Mononuclear cell (primary cell): ENCODE measurements around the gene SORCS2. TPM values are rescaled to one million over a fixed set of nuclear protein-coding genes. Genes with fewer than 3 reads are reported as not detected.

Experiments used
- H3K27me3 ChIP-seq: 2 replicates; pipeline ENCODE4 v1.6.0; 2011; ENCODE audit warnings: low read length, control low read depth; ENCODE audit not compliant: insufficient read depth
- H3K4me1 ChIP-seq: 2 replicates; pipeline ENCODE4 v1.5.1; 2011; ENCODE audit warnings: mild to moderate bottlenecking, low read length, control low read depth; ENCODE audit not compliant: insufficient read depth
- H3K4me3 ChIP-seq: 2 replicates; pipeline ENCODE4 v1.5.1; 2011; ENCODE audit warnings: mild to moderate bottlenecking, low read length, moderate library complexity
- H3K9me3 ChIP-seq: 2 replicates; pipeline ENCODE4 v1.5.1; 2011; ENCODE audit warnings: low read depth, mild to moderate bottlenecking, control low read depth, low read length
- total RNA-seq: library from RNA; depleted of rRNA; stranded (reverse); fragments of >200 nt; gene quantifications from one replicate; pipeline ENCODE4 v1.2.3, GENCODE V29; 2012

Gene SORCS2
- total RNA-seq, 1 donor, result 0.10 TPM

GRCh38 chr4:7187691-7188090 is 4.6 kb upstream of the SORCS2 start:
- no peaks in the 10 kb centered on the region for H3K4me1 ChIP-seq
- peaks cover 6% of the 10 kb centered on the region for H3K27me3 ChIP-seq
- no peak overlapping the region for H3K4me3 ChIP-seq
- no peaks in the 10 kb centered on the region for H3K9me3 ChIP-seq

- Histone ChIP-seq H3K4me1 (no peaks in the 10 kb centered on the region), H3K9me3 (no peaks in the 10 kb centered on the region), H3K4me3 (no peak overlapping the region), H3K27me3 (peaks cover 16% of the 10 kb centered on the region)
These were observed 3.3 kb upstream of the SORCS2 start for GRCh38 chr4:7189066-7189465.

GRCh38 chr4:7189475-7190277 is 2.7 kb upstream of the SORCS2 start:
- Histone ChIP-seq H3K27me3 (peaks cover 22% of the 10 kb centered on the region), H3K4me1 (no peaks in the 10 kb centered on the region), H3K4me3 (no peak overlapping the region), H3K9me3 (no peaks in the 10 kb centered on the region)

GRCh38 chr4:7190278-7190594 is 2.1 kb upstream of the SORCS2 start:
- no peaks in the 10 kb centered on the region for H3K4me1 ChIP-seq
- H3K9me3 ChIP-seq, result no peaks in the 10 kb centered on the region
- H3K27me3 ChIP-seq, result peaks cover 22% of the 10 kb centered on the region
- H3K4me3 ChIP-seq, result no peak overlapping the region

- Histone ChIP-seq H3K9me3 (no peaks in the 10 kb centered on the region), H3K4me1 (no peaks in the 10 kb centered on the region), H3K27me3 (peaks cover 22% of the 10 kb centered on the region), H3K4me3 (no peak overlapping the region)
These were observed 1.4 kb upstream of the SORCS2 start for GRCh38 chr4:7190691-7191545.

- Histone ChIP-seq H3K27me3 (peaks cover 22% of the 10 kb centered on the region), H3K9me3 (no peaks in the 10 kb centered on the region), H3K4me1 (no peaks in the 10 kb centered on the region), H3K4me3 (no peak overlapping the region)
These were observed 639 bp upstream of the SORCS2 start for GRCh38 chr4:7191546-7192251.

- peaks cover 22% of the 10 kb centered on the region for H3K27me3 ChIP-seq
- H3K9me3 ChIP-seq, result no peaks in the 10 kb centered on the region
- H3K4me3 ChIP-seq, result no peak overlapping the region
- H3K4me1 ChIP-seq, result no peaks in the 10 kb centered on the region
These were observed 956 bp downstream of the SORCS2 start for GRCh38 chr4:7193030-7193958.

- Histone ChIP-seq H3K4me3 (no peak overlapping the region), H3K27me3 (peaks cover 22% of the 10 kb centered on the region)
These were observed 2.2 kb downstream of the SORCS2 start for GRCh38 chr4:7194251-7195140.

GRCh38 chr4:7195141-7195515 is 2.8 kb downstream of the SORCS2 start:
- Histone ChIP-seq H3K4me3 (no peak overlapping the region), H3K4me1 (no peaks in the 10 kb centered on the region), H3K27me3 (peaks cover 22% of the 10 kb centered on the region), H3K9me3 (no peaks in the 10 kb centered on the region)

More at GRCh38 chr4:7194251-7195140, 2.2 kb downstream of the SORCS2 start:
- Histone ChIP-seq H3K9me3 (no peaks in the 10 kb centered on the region), H3K4me1 (no peaks in the 10 kb centered on the region)

GRCh38 chr4:7195546-7196287 is 3.4 kb downstream of the SORCS2 start:
- H3K4me3 ChIP-seq, result no peak overlapping the region
- H3K27me3 ChIP-seq, result peaks cover 22% of the 10 kb centered on the region
- no peaks in the 10 kb centered on the region for H3K4me1 ChIP-seq
- H3K9me3 ChIP-seq, result no peaks in the 10 kb centered on the region

GRCh38 chr4:7196288-7196651 is 3.9 kb downstream of the SORCS2 start:
- Histone ChIP-seq H3K4me1 (no peaks in the 10 kb centered on the region), H3K9me3 (no peaks in the 10 kb centered on the region), H3K27me3 (peaks cover 20% of the 10 kb centered on the region), H3K4me3 (no peak overlapping the region)

GRCh38 chr4:7196736-7197135 is 4.4 kb downstream of the SORCS2 start:
- Histone ChIP-seq H3K4me3 (no peak overlapping the region), H3K9me3 (no peaks in the 10 kb centered on the region), H3K4me1 (no peaks in the 10 kb centered on the region), H3K27me3 (peaks cover 20% of the 10 kb centered on the region)

GRCh38 chr4:7197910-7198309 is 5.6 kb downstream of the SORCS2 start:
- Histone ChIP-seq H3K4me1 (no peaks in the 10 kb centered on the region), H3K27me3 (peaks cover 16% of the 10 kb centered on the region), H3K4me3 (no peak overlapping the region), H3K9me3 (no peaks in the 10 kb centered on the region)
